HG02981 (cell line): ENCODE results near the gene DCBLD2.

ENCODE experiments used
- ATAC-seq: cut with Tn5 transposase; IDR thresholded peaks from one replicate; pipeline ENCODE4 v1.9.1; 2021; ENCODE audit warnings: mild to moderate bottlenecking, moderate library complexity; ENCODE audit not compliant: unreplicated experiment

The DCBLD2 gene

DNA sequence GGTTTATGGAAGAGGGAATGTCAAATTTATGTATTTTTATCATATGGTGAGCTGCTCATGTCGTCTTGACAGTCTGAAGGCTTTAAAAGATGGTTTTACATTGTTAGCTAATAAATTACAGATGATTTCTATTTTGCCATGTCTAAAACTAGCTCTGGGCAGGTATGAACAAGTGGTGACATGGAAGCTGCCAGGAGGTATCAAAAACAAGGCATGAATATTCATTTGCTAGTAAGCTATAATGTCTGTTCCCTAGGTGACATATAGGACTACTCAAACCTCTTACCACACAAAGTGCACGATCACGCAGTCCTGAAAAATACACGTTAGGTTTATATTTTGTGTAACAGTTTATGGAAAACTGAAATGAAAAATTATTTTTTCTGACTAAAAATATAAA lies 103.6 kb downstream of the DCBLD2 start:
- no peak for ATAC-seq

DNA sequence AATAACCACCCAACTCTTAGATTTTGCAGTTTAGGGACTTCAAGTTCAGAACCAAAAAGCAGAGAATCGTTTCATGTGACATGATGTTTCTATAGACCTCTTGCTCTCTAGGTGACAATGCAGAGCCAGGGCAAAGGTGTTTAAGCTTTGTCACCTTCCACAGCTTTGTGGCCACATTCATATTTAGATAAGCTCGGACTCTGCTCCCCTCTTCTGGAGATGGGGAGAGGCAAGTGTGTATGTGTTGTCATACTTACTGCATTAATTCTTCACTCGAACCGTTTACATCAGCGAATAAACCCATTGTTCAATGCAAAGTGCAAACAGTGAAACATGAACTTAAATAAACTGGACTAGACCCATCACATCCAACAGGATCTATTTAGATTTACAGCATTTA lies 105.2 kb downstream of the DCBLD2 start:
- ATAC-seq = no peak

DNA sequence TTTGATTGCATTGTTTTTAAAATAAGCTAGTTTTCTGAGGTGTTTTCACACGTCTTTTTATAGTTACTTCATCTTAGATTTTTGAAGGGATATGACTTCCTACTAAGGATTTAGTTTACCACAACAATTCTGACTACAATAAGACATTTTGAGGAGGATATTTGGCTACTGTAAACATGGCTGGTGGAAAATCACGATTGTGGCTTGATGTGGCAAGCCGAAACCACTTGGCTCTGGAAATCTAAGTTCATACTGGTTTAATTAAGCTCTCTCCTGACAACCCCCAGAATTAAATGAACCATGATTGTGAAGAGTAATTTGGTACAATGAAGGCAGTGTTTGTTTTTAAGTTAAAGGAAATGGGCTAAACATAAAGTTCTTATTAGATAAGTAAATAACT lies 107.5 kb downstream of the DCBLD2 start:
- no peak for ATAC-seq

DNA sequence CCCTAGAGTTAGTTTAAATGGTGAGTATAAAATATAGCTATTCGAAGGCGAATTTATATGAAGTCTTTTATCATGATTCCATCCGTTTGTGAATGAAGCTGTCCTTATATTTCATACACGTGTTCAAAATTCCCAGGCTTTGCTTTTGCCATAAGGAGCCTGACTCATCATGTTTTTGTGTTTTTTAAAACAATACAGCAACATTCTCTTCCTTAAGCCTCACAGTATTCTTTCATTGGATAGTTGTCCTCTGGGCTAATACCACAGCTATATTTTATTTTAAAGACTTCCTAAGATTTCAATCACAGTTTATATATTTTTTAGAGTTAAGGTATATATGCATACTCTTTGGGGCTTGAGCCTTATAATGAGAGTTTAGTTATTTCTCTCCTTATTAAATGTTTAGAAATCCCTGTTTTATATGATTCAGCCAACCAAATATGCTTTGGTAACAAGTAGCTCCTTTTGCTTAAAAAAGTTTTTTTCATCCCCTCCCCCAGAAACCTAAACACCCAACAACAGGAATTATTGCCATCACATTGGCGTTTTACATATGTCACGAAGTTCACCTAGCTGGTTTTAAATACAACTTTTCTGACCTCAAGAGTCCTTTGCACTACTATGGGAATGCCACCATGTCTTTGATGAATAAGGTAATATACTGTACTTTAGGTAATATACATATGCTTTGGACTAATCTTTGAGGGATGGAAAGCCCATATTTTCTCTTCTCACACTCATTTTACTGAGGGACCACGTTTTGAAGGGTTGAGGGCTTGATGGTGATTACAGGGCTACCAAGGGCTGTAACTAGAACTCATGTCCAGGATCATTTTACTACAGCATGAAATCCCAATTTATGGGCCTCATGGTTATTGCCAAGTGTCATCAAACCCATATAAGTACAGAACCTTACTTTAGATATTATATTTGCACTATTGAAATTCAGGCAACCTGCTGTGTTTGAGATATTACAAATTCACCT lies 109.9 kb downstream of the DCBLD2 start:
- ATAC-seq = no peak

DNA sequence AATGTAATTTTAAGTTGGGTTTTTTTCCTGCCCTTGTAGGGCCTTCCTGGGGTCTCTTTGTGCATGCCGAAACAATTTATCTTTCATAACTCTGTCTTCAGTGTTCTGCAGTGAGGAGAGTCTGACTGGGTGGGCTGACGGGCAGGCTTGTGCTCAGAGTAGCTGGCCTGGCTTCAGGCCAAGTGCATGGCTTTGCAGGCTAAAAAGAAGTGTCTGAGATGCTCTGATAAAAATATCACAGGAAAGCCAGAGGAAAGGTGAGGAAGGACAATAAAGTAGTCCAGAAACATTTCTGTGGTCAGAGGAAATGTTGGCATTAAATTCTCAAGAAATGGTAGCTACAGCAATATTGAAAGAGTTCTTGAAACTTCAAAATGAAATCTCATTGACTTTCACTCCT lies 112.8 kb downstream of the DCBLD2 start:
- no peak for ATAC-seq

DNA sequence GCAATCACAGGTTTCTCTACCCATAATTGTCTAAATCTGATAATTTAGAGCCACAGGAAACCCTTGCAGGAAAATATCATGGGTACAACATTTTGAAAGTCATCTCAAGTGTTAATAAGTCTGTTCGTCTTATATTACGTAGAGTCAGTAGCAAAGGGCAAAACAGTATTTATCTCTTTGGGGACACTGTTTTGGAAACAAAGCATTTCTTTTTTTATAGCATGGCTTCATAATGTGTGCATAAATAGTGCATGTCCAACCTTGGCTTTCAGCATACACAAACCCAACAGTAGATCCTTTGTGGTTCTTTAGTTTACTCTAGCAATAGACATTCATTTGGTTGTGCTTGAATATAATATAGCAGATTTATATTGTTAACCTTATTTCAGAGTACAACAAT lies 114.3 kb downstream of the DCBLD2 start:
- no peak for ATAC-seq

DNA sequence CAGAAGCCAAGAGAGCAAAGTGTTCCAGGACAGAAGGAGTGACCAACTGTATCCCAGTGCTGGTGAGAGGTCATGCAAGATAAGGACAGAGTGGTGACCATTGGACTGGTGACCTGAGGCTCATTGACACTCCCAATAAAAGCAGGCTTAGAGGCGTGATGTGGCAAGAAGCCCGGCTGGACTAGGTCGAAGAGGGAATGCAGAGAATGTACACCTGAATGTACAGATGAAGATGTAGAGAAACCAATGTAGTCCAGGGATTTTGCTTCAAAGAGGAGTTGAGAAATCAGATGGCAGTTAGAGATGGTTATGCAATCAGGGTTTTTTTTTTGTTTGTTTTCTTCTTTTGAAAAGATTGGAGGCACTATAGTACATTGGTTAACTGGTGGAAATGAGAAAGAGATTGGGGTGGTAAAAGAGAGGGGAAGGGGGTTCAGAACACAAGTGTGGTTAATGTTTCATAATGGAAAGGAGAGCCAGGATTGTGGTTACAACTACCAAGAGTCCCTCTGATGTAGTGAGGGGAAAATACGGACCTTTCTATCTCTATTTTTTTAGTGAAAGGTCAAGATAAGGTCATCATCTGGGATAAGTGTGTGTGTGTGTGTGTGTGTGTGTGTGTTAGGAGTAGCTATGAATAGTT lies 115.0 kb downstream of the DCBLD2 start:
- no peak for ATAC-seq

DNA sequence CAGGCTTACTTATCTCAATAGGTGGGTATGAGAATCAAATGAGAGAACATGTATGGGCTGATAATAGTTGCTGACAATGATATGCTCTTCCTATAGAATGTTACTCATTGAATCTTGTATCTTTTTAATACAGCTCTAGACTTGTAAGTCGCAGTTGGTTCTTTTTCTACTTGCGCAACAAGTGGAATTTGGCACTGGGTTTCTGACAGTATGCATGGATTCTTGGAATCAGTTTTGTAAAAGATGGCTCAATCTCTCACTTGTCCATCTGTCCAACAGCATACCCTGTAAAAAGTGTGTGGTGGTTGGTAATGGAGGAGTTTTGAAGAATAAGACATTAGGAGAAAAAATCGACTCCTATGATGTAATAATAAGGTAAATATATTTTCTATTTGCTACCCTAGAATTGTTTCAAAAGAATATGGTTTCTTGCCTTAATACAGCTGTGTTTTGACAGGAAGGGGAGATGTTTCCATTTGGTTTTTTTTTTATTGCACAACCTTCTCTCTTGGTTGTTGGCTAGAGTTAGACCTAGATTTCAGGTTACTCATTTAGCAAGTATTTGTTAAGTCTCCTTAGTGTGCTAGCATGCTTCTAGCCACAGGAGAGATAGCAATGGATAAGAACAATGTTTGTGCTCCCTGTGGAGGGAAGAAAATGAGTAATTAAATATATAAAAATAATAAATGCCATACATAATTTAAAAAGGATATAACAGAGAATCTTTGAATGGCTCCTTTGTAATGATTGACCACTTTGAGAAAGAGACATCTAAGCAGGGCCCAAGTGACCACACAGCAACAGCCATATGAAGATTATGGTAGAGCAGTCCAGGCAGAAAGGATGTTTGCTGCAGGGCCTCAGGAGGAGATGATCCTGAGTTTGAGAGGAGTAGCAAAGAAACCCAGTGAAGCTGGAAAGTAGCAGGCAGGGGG lies 116.6 kb downstream of the DCBLD2 start:
- ATAC-seq = no peak

DNA sequence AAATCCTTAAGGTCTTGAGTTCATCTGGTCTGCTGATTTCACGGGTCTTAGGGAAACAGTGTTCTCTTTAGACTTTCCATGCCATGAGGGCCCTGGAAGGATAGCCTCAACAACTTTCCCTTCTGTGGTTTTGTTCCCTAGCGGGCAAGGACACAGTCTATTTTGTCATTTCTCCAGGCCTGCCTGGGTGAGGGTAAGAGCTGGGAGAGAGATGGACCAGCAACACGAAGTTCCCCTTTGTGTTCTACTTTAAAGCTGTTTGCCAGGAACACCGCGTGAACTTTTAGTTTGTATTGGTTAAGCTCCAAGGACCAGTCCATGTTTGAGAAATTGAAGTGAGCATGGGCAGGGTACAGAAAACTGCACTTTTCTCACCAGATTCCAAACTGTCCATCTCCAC lies 117.5 kb downstream of the DCBLD2 start:
- ATAC-seq = no peak

DNA sequence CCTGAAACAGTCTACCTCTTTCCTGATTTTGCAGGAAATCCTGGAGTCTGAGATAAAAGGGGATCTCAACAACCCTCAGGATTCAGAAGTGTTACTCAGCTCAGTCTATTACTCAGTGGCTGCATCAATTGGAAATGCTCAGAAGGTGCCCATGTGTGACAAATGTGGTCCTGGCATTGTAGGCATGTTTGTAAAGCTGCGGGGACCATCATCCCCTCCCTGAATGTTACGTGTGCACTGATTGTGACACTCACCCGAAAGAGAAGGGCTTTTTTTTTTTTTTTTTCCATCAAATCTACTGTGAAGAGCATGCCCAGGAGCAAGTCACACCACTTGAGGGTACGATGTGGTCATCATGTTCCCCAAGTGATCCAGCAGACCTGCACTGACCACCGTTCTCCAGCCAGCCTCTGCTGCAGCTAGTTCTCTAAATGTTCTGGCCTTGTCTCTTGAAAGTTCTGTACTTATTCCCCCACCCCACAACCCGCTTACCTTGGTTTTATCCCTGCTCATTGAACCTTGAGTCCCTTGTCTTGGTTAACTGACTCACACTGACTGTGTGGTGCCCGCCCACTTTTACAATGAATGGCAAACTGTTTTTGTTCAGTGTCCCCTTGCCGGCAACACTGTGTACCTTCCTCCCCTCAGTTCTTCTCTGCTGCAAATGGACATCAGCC lies 118.5 kb downstream of the DCBLD2 start:
- no peak for ATAC-seq

DNA sequence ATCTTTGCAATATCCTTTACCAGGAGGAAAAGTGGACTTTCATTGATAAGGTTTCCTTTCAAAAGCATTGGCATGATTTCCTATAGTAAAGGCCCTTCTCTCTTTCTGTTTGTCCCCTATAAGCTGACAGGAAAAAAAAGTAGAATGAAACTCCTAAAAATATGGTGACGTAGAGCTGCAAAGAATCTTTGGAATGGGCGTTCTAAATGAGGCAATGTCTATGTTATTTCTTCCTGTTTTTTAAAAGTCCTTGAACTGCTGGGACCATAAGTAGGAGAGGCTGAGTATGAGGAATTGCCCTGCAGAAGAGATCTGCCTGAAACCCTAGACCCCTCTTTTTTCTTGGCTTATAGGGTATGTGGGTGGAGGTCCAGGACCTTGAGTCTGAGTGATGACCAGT lies 121.2 kb downstream of the DCBLD2 start:
- no peak for ATAC-seq

DNA sequence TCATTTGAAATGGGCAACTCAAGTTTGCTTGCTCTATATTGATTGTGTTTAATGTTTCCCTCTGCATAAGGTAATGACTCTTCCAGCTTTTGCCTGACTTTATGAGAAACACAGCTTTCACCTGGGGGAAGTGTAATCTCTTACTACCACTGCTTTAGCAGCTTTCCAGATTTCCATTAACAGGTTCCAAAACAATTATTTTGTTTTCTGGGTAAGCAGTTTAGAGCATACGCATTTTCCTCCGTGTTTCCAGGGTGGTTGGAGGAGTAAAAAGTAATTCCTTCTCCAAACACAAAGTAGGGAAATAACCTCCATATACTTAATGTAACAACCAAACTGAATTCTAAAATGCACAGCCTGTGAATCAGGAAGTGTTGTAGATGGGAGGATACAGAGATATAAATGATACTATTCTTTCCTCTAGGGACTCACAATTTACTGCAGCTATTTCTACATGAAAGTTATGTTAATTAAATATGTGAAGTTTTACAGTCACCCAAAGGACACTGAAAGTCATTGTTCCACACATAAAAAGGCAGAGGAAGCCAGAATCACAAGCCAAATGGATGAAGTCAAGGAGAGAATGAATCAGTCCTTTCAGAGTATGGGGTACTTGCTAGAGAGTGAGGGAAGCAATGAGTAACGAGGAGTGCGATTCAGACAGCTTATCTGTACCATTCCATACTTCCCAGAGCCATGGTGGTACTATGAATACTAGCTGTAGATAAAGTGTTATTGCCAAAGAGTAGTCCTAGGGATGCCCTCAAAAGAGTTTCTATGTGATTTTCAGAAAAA lies 121.8 kb downstream of the DCBLD2 start:
- no peak for ATAC-seq

DNA sequence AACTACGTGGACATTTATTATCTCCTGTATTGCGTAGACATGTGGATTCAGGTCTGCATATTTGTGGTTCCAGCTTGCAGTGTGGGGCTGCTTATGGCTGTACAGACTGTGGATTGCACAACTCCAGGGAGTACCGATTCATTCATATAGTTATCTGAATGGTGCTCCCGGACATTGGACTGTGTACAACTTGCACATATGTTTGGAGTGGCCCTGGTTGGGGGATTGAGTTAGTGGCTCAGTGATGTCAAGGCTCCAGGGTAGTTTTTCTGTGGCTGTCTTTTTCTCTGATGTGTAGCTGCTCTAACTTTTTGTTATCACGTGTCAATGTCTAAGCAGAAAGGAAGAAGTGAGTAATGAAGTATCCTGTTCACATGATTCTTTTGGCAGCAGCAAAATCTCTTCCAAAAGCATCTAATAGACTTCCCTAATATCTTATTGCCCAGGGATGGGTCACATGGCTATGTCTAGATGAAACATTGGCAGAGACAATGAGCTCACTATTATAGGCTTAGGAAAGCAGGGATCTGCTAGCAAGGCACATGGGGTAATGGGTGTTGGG lies 122.6 kb downstream of the DCBLD2 start:
- no peak for ATAC-seq

DNA sequence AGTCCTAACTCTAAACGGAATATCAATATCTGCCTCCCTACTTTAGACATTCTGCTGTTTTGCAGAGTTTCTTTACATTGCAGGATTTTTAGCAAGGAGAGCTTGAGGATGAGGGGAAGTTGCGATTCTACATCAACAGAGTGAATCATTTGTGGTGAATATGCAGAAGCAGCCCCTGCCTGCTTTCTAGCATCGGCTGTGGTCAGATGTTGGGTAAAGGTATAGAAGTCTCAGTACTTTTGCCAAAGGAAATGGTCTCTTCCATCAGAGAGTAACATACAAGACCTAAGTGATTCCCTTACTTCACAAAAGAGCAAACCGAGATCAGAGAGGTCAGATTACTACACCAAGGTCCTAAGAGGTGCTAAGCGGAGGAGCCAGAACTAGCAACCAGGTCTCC lies 123.1 kb downstream of the DCBLD2 start:
- ATAC-seq = no peak

DNA sequence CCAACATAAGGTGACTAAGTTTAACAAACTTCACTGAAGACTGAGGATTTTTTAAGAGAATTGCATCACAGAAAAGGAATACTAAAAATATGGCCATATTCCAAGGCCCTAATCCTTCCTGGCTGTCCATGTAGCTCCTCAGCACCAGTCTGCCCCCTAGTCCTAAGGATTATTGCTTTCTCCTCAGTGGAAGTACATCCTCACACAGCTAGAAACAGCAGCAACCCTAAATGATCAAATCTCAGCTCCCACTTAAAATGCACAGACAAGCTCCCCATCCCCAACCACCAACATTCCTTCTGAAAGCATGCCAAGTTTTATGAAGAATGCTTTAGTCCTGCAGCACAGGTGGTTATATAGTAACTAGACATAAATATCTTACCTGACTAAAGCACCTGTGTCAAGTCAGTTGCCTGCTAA lies 123.7 kb downstream of the DCBLD2 start:
- ATAC-seq = no peak

DNA sequence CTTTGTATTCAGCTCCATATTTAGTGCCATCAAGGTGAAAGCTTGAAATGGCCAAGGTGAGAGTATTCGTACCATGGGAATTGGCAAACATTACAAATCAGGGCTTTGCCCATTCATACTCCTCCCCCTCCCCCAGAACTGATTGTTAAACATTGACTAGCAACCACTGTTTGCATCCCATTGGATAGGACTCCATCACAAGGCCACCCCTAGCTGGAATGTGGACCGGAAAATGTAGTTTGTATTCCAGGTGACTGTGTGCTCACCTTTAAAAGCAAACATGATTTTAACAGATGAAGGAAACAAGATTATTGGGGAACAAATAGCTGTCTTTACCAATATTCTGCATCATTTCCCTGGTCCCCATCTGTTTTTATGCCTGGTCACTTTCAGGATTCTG lies 124.2 kb downstream of the DCBLD2 start:
- ATAC-seq = no peak

DNA sequence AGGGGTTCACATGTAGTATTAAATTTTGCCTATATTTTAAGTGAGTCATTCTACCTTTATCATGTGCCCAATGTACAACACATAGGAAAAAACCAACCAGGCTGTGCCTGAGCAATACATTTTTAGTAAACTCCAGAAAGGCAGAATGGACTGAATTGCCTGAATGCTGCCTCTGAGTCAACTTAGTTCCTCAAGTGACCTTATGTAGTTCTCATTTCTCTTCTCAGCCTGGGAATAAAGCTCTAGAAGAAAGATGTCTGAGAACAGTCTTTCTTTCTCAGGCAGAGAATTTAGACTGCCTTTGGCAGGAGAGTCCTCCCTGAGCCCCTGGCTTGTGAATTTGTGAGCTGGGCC lies 125.4 kb downstream of the DCBLD2 start:
- no peak for ATAC-seq

DNA sequence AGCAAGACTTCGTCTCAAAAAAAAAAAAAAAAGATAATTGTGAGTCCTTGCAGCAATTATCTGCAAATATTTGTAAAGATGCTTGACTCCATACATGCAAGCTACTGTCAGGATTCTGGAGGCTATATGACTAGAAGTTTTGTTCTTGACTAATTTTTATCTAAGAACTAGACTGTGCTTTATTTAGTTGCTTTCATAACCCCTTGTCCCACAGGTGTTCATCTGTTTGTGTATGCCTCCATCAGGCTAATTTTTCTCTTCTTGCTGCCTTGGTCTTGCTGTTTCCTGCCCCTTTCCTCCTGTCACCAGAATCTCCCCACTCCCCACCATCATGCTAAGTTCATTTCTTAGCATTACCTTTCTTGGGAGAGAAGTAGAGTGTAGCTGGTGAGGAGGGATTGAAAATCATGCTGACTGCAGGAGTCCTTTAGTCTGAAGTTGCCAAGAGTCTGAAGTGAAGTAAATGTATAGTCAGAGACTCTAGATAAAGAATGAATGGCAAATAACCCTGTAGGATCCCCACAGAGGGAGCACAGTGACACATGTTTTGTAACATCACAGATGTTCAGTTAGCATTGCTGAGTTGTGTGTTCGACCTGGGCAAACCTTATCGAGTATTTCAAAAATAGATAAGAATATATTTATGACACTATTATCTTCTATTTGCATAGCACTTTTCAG lies 125.9 kb downstream of the DCBLD2 start:
- ATAC-seq = no peak

DNA sequence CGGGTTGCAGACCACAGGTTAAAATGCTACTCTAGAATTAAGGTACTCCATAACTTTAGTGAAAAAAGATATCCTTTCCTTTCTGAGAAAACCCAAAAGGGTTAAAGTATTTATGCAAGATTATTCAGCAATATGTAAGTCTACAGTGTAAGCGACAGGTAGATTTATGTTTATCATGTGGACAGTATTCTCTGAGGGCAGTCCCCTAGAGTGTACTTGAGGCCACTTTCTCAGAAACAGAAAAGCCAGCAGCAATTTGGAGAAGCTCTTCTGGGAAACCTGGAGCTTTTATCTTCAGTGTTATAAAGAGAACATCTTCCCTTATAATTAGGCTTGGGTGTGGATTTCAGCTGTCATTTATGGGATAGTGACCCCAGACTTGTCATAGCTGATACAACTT lies 129.5 kb downstream of the DCBLD2 start:
- no peak for ATAC-seq
